NCI-H2227 (cell line): ENCODE results near the gene AKT1.

Source experiments
- DNase-seq: peaks from one replicate; lab custom pipeline; 2025; ENCODE audit not compliant: unreplicated experiment; lab: John Stamatoyannopoulos, UW

Gene AKT1

GRCh38 chr14:104800015-104800770, 4.6 kb upstream of the AKT1 start:
- peak; percentile 76 for DNase-seq

GRCh38 chr14:104799244-104800014, 3.9 kb upstream of the AKT1 start:
- peak; percentile 24 for DNase-seq

- DNase-seq = no peak
Measured at GRCh38 chr14:104798300-104799243, 3.0 kb upstream of the AKT1 start.

GRCh38 chr14:104797115-104798044, 1.8 kb upstream of the AKT1 start:
- DNase-seq = no peak

- DNase-seq = no peak
Measured at GRCh38 chr14:104796687-104797081, 1.1 kb upstream of the AKT1 start.

- DNase-seq = peak; percentile 62
Measured at GRCh38 chr14:104795781-104796686, 486 bp upstream of the AKT1 start.

- DNase-seq = no peak
Measured at GRCh38 chr14:104794631-104794992, 936 bp downstream of the AKT1 start.

GRCh38 chr14:104794099-104794498, 1.4 kb downstream of the AKT1 start:
- DNase-seq = peak; percentile 80

- DNase-seq = no peak
Measured at GRCh38 chr14:104793703-104793959, 1.9 kb downstream of the AKT1 start.

- DNase-seq = no peak
Measured at GRCh38 chr14:104792945-104793702, 2.4 kb downstream of the AKT1 start.

GRCh38 chr14:104792101-104792884, 3.3 kb downstream of the AKT1 start:
- DNase-seq = peak; percentile 48

- no peak for DNase-seq
Measured at GRCh38 chr14:104791425-104791824, 4.1 kb downstream of the AKT1 start.

GRCh38 chr14:104789752-104790743, 5.5 kb downstream of the AKT1 start:
- DNase-seq = no peak

GRCh38 chr14:104788873-104789663, 6.5 kb downstream of the AKT1 start:
- DNase-seq = no peak

- DNase-seq = peak; percentile 85
Measured at GRCh38 chr14:104788161-104788818, 7.3 kb downstream of the AKT1 start.
